Measurements from ENCODE around the gene COL27A1.

DNA sequence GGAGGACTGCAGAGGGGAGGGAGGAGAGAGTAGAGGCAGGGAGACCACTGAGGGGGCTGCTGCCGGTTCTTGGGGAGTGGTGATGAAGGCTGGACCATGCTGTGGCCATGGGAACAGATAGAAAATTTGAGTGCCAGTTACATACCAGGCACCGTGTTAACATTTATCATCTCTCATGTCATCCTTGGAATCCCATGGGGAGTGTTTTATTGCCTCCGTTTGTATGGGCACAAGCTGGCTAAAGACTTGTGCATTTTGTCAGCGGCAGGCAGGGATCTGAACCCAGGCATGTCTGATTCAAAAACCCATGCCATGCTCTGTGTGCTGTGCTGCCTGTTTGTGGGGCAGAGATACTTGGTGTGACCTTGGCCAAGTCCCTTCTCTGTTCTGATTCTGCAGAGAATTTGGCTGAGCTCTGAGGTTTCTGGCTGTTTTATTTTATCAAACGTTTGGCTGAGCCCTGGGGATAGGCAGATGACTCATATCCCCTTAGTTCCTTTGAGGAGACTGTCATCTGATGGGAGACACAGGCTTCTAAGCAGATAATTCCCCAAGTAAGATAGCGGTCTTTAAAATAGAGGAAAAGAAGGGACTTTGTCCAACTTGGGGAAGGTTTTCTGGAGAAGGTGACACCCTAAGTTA lies 22.2 kb downstream of the COL27A1 start:
- TF ChIP-seq POLR2A (IDR thresholded peaks at IDR 0.05; ENCODE audit: low read length), result no peak
- no peak for TF ChIP-seq GATA1 (IDR thresholded peaks at IDR 0.05; ENCODE audit: low read depth, low read length)

All from erythroblast (primary cell).